Esophagus muscularis mucosa (tissue), 4 donors: Measurements from ENCODE around the gene MAT1A.

Experiments
- CTCF ChIP-seq, 3 experiments: fragments of 200-600 bp in 2 of 3; fragments of 450-650 bp in 1 of 3; sonication (generic) in 2 of 3; IDR thresholded peaks; one replicate each; pipeline ENCODE4 v1.5.1; 2017 to 2019; ENCODE audit warnings: antibody characterized with exemption in 3 of 3, mild to moderate bottlenecking in 2 of 3, moderate library complexity in 1 of 3
- EP300 ChIP-seq: sonication (generic); formaldehyde crosslinking; IDR thresholded peaks from one replicate; pipeline ENCODE4 v1.6.1; 2017; ENCODE audit warnings: antibody characterized with exemption
- POLR2A ChIP-seq: fragments of 450-650 bp; IDR thresholded peaks from one replicate; pipeline ENCODE4 v1.6.1; 2017; ENCODE audit warnings: antibody characterized with exemption, moderate library complexity, mild to moderate bottlenecking, low read depth
- POLR2AphosphoS5 ChIP-seq, 2 donors: sonication (generic); formaldehyde crosslinking; IDR thresholded peaks; one replicate each; pipeline ENCODE4 v1.6.1; 2017; ENCODE audit warnings: antibody characterized with exemption in 2 of 2

- TF ChIP-seq POLR2AphosphoS5 (IDR thresholded peaks at IDR 0.05) (no peak), POLR2A (no peak), CTCF (IDR thresholded peaks at IDR 0.05) (no peak), EP300 (no peak)
These were observed 31.7 kb upstream of the MAT1A start for GRCh38 chr10:80321183-80321582.
